Heart left ventricle (tissue), 16 donors: ENCODE measurements around the gene SLCO3A1. TPM values are rescaled to one million over a fixed set of nuclear protein-coding genes. Genes with fewer than 3 reads are reported as not detected.

Experiments
- ATAC-seq, 4 donors: fragments of 200-7000 bp; cut with Tn5 transposase; one replicate each; pipeline ENCODE4 v1.9.1; 2020 to 2022; ENCODE audit warnings: moderate library complexity in 4 of 4, mild to moderate bottlenecking in 3 of 4, moderate number of reproducible peaks in 1 of 4
- DNase-seq, 5 donors: peaks; one replicate each; pipeline ENCODE4 v3.0.0-alpha.2; 2020
- H3K27ac ChIP-seq, 12 donors: fragments of 200-600 bp; sonication (generic) in 4 of 12; one replicate each; pipeline versions ENCODE4 v1.5.0 to v1.8.0; 2016 to 2022; ENCODE audit warnings: mild to moderate bottlenecking in 2 of 12
- H3K27me3 ChIP-seq, 9 donors: fragments of 200-600 bp; sonication (generic) in 2 of 9; one replicate each; pipeline versions ENCODE4 v1.5.1 to v1.8.0; 2016 to 2022; ENCODE audit warnings: mild to moderate bottlenecking in 3 of 9
- H3K36me3 ChIP-seq, 9 donors: fragments of 200-600 bp; sonication (generic) in 2 of 9; one replicate each; pipeline versions ENCODE4 v1.5.0 to v1.8.0; 2018 to 2022; ENCODE audit warnings: mild to moderate bottlenecking in 2 of 9
- H3K4me1 ChIP-seq, 12 donors: fragments of 200-600 bp; sonication (generic) in 4 of 12; one replicate each; pipeline versions ENCODE4 v1.5.0 to v1.8.0; 2016 to 2022; ENCODE audit warnings: mild to moderate bottlenecking in 3 of 12
- H3K4me3 ChIP-seq, 12 donors: fragments of 200-600 bp; sonication (generic) in 4 of 12; one replicate each; pipeline versions ENCODE4 v1.5.0 to v1.8.0; 2017 to 2022; ENCODE audit warnings: mild to moderate bottlenecking in 9 of 12, moderate library complexity in 4 of 12
- H3K9me3 ChIP-seq, 12 donors: fragments of 200-600 bp; sonication (generic) in 4 of 12; one replicate each; pipeline versions ENCODE4 v1.5.0 to v1.8.0; 2016 to 2022; ENCODE audit warnings: mild to moderate bottlenecking in 1 of 12
- CTCF ChIP-seq, 12 donors: fragments of 200-600 bp; sonication (generic) in 4 of 12; IDR thresholded peaks; one replicate each; pipeline versions ENCODE4 v1.5.0 to v1.8.0; 2018 to 2022; ENCODE audit warnings: antibody characterized with exemption in 12 of 12, mild to moderate bottlenecking in 5 of 12
- POLR2A ChIP-seq, 2 donors: fragments of 450-650 bp; IDR thresholded peaks; one replicate each; pipeline ENCODE4 v1.6.1; 2017; ENCODE audit warnings: antibody characterized with exemption in 2 of 2, mild to moderate bottlenecking in 2 of 2, moderate library complexity in 2 of 2
- WGBS, 4 donors: extraction: QIAGEN DNeasy Blood & Tissue Kit in 2 of 4; methylation state at CpG; one replicate each; pipeline versions ENCODE4 v1.1.5 to v1.1.7; 2013 to 2018; 5-methylcytosine and 5-hydroxymethylcytosine counted together
- intact Hi-C, 10 donors: fragments of 100-400 bp; cut with DNase I; formaldehyde crosslinking; loops; one replicate each; pipeline versions ENCODE4 v1.11.1 to v1.14.2; 2022
- polyA plus RNA-seq, 2 donors: library from polyadenylated mRNA; stranded (reverse); fragments of 200-250 nt; gene quantifications; one replicate each; pipeline ENCODE4 v1.2.3, GENCODE V29; 2013
- total RNA-seq, 9 donors: library from RNA; depleted of rRNA in 2 of 9; stranded (reverse); fragments of >200 nt in 2 of 9; fragmentation: NEBNext Ultra II Directional in 3 of 9; extraction: Animal tissue kit (Norgen Biotek cat#: 25700) in 3 of 9; gene quantifications; one replicate each; pipeline versions ENCODE4 v1.1.0 to v1.2.4, GENCODE V29; 2016 to 2023
- donor health status: ischemic (EF 13 %, LVEDD 7.1; RV severe dilation, severe dysfunction).
- donor health status: healthy with polysubstance abuse.
- donor health status: DM: no; HTN: yes; CAD: no.
- donor health status: DM: no; HTN: no; CAD: no.
- donor health status: ischemic (EF 25% LVEDD 6.9; RV normal size, moderate dysfunction).
- donor health status: ischemic (EF 25% LVEDD 5.7; RV mildly dilated, moderate dysfunction).
- donor health status: healthy.
- donor health status: DM: yes; HTN: yes; CAD: no.
- donor health status: ischemic (EF 35%, LVEDD 5.7; RV mildly dilated, moderate dysfunction).
- donor health status: nonischemic (EF 11% LVEDD 7.7; RV severe dilation, severe dysfunction).
- donor health status: DM: yes; HTN: yes; CAD: no.
- donor health status: PGD.
- donor health status: ischemic (EF 29% LVEDD 5.4; RV normal size, mild dysfunction).
- donor health status: nonischemic (EF 23%, LVEDD 6.1; RV moderate dilation, normal function).

The SLCO3A1 gene
- total and polyA plus RNA-seq, 11 donors = 26.3 to 64.2 (median 50.2) TPM

GRCh38 chr15:91919014-91919534 lies 65.6 kb downstream of the SLCO3A1 start:
- DNase-seq = peak; percentile 55 to 82 (median 69)
- peaks cover 0 to 20% (median 12%) of the 10 kb centered on the region in 9 donors for H3K36me3 ChIP-seq
- H3K4me1 ChIP-seq = peaks cover 9 to 78% (median 62%) of the 10 kb centered on the region in 12 donors
- peak; percentile 73 to 92 (median 81) for ATAC-seq
- H3K27ac ChIP-seq = peak overlapping the region; percentile 18 to 85 (median 65)
- intact Hi-C loops = loop anchor here in 1 of 10 donors (2.0 to 5.0 kb wide), 2 partner anchors 20 to 42 kb away; no protein-coding TSS in a partner anchor
- H3K9me3 ChIP-seq = no peaks in the 10 kb centered on the region
- no peaks in the 10 kb centered on the region for H3K27me3 ChIP-seq
- 51 to 66% (median 64%) methylated on average over 15 of the region's 15 CpGs for WGBS, 4 donors
- TF ChIP-seq POLR2A (IDR thresholded peaks at IDR 0.05) (no peak), CTCF (IDR thresholded peaks at IDR 0.05) (no peak)
- H3K4me3 ChIP-seq = no peak overlapping the region

- Histone ChIP-seq H3K4me3 (peak overlapping the region in 3 of 12 donors; percentile 4 to 30 (median 25)), H3K4me1 (peaks cover 9 to 92% (median 81%) of the 10 kb centered on the region in 12 donors), H3K27ac (peak overlapping the region in 11 of 12 donors; percentile 43 to 87 (median 62)), H3K27me3 (no peaks in the 10 kb centered on the region), H3K36me3 (peaks cover 0 to 14% (median 7%) of the 10 kb centered on the region in 9 donors), H3K9me3 (no peaks in the 10 kb centered on the region)
- ATAC-seq (peak in 1 of 4 donors; percentile 36), DNase-seq (no peak)
- 68 to 80% (median 73%) methylated on average over 5 of the region's 5 CpGs for WGBS, 4 donors
- intact Hi-C loops = loop anchor here in 3 of 10 donors (5.0 kb wide), 3 partner anchors 34 to 64 kb away; no protein-coding TSS in a partner anchor
- no peak for TF ChIP-seq POLR2A (IDR thresholded peaks at IDR 0.05)
- no peak for TF ChIP-seq CTCF (IDR thresholded peaks at IDR 0.05)
Observed at GRCh38 chr15:91921188-91921842, 67.8 kb downstream of the SLCO3A1 start.

GRCh38 chr15:91921843-91922198 lies 68.3 kb downstream of the SLCO3A1 start:
- peaks cover 9 to 97% (median 85%) of the 10 kb centered on the region in 12 donors for H3K4me1 ChIP-seq
- no peaks in the 10 kb centered on the region for H3K9me3 ChIP-seq
- H3K4me3 ChIP-seq = peak overlapping the region in 3 of 12 donors; percentile 4 to 30 (median 25)
- no peak for TF ChIP-seq POLR2A (IDR thresholded peaks at IDR 0.05)
- no peak for TF ChIP-seq CTCF (IDR thresholded peaks at IDR 0.05)
- WGBS, 4 donors = 38 to 63% (median 43%) methylated on average over 12 of the region's 12 CpGs
- H3K27ac ChIP-seq = peak overlapping the region in 11 of 12 donors; percentile 43 to 87 (median 62)
- ATAC-seq (no peak), DNase-seq (no peak)
- no peaks in the 10 kb centered on the region for H3K27me3 ChIP-seq
- H3K36me3 ChIP-seq = peaks cover 0 to 9% (median 2%) of the 10 kb centered on the region in 9 donors
- intact Hi-C loops = loop anchor here in 4 of 10 donors (2.0 to 5.0 kb wide), 4 partner anchors 35 to 69 kb away; partner anchors contain the start of gene SLCO3A1 (in 1 of the 4)
